Memory B cell (primary cell): ENCODE results near the gene SRRM3.

Experiments used
- ATAC-seq: fragments of 150-1000 bp; cut with Tn5 transposase; 2 replicates; pipeline ENCODE4 v1.10.0; 2021; ENCODE audit warnings: low read depth, mild to moderate bottlenecking, moderate library complexity
- DNase-seq, 2 donors: peaks; one replicate each; pipeline ENCODE4 v3.0.0; 2022; ENCODE audit warnings: low spot score in 2 of 2
- H3K27ac Mint-ChIP-seq: one replicate; pipeline ENCODE4 v1.8.0; 2022; ENCODE audit warnings: mild to moderate bottlenecking, moderate library complexity, mixed read lengths
- H3K27me3 Mint-ChIP-seq: one replicate; pipeline ENCODE4 v1.8.0; 2022; ENCODE audit warnings: mixed read lengths
- H3K36me3 Mint-ChIP-seq: one replicate; pipeline ENCODE4 v1.8.0; 2022; ENCODE audit warnings: mild to moderate bottlenecking, mixed read lengths
- H3K4me1 Mint-ChIP-seq: one replicate; pipeline ENCODE4 v1.8.0; 2022; ENCODE audit warnings: mixed read lengths
- H3K4me3 Mint-ChIP-seq: one replicate; pipeline ENCODE4 v1.8.0; 2022; ENCODE audit warnings: mild to moderate bottlenecking, moderate library complexity, mixed read lengths
- H3K9me3 Mint-ChIP-seq: one replicate; pipeline ENCODE4 v1.8.0; 2022; ENCODE audit warnings: mixed read lengths

Gene SRRM3

GRCh38 chr7:76247938-76248337, 46.2 kb downstream of the SRRM3 start:
- H3K4me1 Mint-ChIP-seq: no peaks in the 10 kb centered on the region
- ATAC-seq (no peak), DNase-seq (no peak)
- peaks cover 18% of the 10 kb centered on the region for H3K27me3 Mint-ChIP-seq
- no peak overlapping the region for H3K27ac Mint-ChIP-seq
- no peaks in the 10 kb centered on the region for H3K9me3 Mint-ChIP-seq
- H3K36me3 Mint-ChIP-seq: no peaks in the 10 kb centered on the region
- no peak overlapping the region for H3K4me3 Mint-ChIP-seq

GRCh38 chr7:76252021-76252420, 50.3 kb downstream of the SRRM3 start:
- DNase-seq: no peak
- peaks cover 16% of the 10 kb centered on the region for H3K27me3 Mint-ChIP-seq
- no peak overlapping the region for H3K27ac Mint-ChIP-seq
- no peaks in the 10 kb centered on the region for H3K9me3 Mint-ChIP-seq
- ATAC-seq: no peak
- no peak overlapping the region for H3K4me3 Mint-ChIP-seq
- H3K4me1 Mint-ChIP-seq: no peaks in the 10 kb centered on the region
- H3K36me3 Mint-ChIP-seq: no peaks in the 10 kb centered on the region

DNA sequence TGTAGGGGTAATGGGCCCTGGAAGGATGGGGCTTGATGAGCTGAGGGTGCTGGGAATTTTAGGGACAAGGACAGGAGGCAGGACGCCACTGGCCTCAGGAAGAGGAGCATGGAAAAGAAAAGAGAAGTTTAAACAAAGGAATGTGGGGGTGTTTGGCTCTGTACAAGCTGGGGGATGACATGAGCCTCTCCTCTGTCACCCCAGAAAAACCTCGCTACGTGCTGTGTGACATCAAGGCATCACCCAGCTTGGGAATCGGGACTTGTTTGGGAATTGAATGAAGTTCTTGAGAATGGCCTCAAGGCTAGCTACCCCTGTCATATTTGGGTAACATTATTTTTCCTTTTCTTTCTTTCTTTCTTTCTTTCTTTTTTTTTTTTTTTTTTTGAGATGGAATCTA, 53.1 kb downstream of the SRRM3 start:
- Mint-ChIP-seq H3K4me3 (no peak overlapping the region), H3K9me3 (no peaks in the 10 kb centered on the region)

GRCh38 chr7:76257973-76258372, 56.3 kb downstream of the SRRM3 start:
- Mint-ChIP-seq H3K36me3 (no peaks in the 10 kb centered on the region), H3K27ac (no peak overlapping the region), H3K9me3 (no peaks in the 10 kb centered on the region), H3K27me3 (peaks cover 32% of the 10 kb centered on the region), H3K4me3 (no peak overlapping the region), H3K4me1 (peaks cover 3% of the 10 kb centered on the region)
- ATAC-seq (no peak), DNase-seq (no peak)

More for the DNA sequence above, 53.1 kb downstream of the SRRM3 start:
- ATAC-seq: no peak
- Mint-ChIP-seq H3K36me3 (no peaks in the 10 kb centered on the region), H3K27ac (no peak overlapping the region), H3K4me1 (no peaks in the 10 kb centered on the region), H3K27me3 (peaks cover 20% of the 10 kb centered on the region)
- no peak for DNase-seq

DNA sequence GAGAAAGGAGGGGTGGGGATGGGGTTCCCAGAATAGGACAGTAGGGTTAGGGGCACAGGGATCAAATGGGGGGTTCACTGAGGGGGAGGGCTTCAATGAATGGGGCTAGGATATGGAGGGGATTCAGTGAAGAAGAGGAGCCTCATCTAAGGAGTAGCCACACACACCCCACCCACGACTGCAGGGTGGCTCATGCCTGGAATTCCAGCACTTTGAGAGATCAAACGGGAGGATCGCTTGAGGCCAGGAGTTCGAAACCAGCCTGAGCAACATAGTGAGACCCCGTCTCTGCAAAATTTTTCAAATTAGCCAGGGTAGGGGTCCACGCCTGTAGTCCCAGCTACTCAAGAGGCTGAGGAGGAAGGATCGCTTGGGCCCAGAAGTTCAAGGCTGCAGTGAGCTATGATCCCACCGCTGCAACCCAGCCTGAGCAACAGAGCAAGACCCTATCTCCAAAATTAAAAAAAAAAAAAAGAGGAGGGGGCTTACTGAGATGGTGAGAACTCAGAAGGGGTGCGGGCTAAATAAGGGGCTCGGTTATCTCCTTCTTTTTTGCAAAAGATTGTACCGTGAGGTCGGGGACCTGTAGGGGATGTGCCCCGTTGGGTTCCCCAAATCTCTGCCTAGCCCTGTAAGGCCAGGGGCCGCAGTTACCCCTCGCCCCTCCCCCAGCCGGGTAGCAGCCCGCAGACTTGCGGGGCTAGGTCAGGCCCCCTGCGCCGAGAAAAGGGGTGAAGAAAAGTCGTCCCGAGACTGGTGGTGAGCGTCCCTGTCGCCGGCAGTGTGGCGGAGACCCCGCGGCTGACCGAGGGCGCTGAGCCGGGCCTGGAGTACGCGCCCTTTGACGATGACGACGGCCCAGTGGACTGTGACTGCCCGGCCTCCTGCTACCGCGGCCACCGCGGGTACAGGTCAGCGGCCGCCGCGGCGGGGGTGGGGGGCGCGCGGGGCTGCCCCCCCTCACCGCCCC, 57.7 kb downstream of the SRRM3 start:
- Mint-ChIP-seq H3K4me3 (no peak overlapping the region), H3K9me3 (no peaks in the 10 kb centered on the region), H3K36me3 (no peaks in the 10 kb centered on the region), H3K27me3 (peaks cover 35% of the 10 kb centered on the region), H3K4me1 (peaks cover 3% of the 10 kb centered on the region), H3K27ac (peak overlapping the region; percentile 10)
- peak; percentile 17 for ATAC-seq
- no peak for DNase-seq

DNA sequence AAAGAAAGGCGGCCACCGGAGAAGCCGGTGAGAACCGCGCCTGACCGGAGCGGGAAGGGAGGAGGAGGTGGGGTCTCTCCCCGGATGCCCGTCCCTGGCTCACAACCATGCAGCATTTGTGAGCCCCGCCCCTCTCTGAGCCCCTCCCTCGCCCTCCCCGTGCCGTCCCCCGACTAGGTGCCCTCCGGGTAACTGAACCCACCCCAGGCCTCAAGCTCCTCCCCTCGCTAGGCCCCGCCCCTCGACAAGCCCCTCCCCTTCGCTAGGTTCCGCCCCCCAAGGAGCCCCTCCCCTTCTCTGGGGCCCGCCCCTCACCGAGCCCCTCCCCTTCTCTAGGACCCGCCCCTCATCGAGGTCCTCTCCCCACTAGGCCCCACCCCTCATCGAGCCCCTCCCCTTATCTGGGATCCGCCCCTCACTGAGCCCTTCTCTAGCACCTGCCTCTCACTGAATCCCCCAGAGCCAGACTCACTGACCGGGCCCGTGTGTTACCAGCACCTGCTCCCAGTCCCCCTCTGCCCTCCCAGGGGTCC, 58.5 kb downstream of the SRRM3 start:
- ATAC-seq: peak; percentile 75
- Mint-ChIP-seq H3K27ac (no peak overlapping the region), H3K4me3 (peak overlapping the region; percentile 53), H3K9me3 (no peaks in the 10 kb centered on the region), H3K4me1 (peaks cover 3% of the 10 kb centered on the region), H3K27me3 (peaks cover 35% of the 10 kb centered on the region), H3K36me3 (no peaks in the 10 kb centered on the region)
- no peak for DNase-seq

DNA sequence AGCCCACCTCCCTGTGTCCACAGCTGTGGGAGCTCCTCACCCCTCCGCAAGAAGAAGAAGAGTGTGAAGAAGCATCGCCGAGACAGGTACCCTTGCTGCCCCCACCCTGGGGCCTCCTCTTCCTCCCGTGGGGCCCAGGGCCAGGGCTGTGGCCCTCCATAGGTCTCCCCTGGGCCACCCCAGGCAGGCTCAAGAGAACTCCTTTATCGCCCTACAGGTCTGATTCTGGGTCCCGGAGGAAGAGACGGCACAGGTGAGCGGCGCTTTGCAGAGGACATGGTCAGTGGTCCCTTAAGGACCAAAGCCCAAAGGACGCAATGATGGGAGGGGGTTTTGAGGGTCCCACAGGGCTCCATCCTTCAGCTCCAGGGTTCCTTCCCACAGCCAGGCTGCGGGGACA, 59.6 kb downstream of the SRRM3 start:
- H3K4me1 Mint-ChIP-seq: peaks cover 3% of the 10 kb centered on the region
- no peaks in the 10 kb centered on the region for H3K9me3 Mint-ChIP-seq
- no peaks in the 10 kb centered on the region for H3K36me3 Mint-ChIP-seq
- no peak overlapping the region for H3K4me3 Mint-ChIP-seq
- H3K27me3 Mint-ChIP-seq: peaks cover 32% of the 10 kb centered on the region
- H3K27ac Mint-ChIP-seq: no peak overlapping the region
- no peak for ATAC-seq
- DNase-seq: no peak

- DNase-seq (no peak), ATAC-seq (no peak)
- no peaks in the 10 kb centered on the region for H3K36me3 Mint-ChIP-seq
- no peaks in the 10 kb centered on the region for H3K9me3 Mint-ChIP-seq
- H3K27me3 Mint-ChIP-seq: peaks cover 30% of the 10 kb centered on the region
- H3K4me3 Mint-ChIP-seq: no peak overlapping the region
- peaks cover 3% of the 10 kb centered on the region for H3K4me1 Mint-ChIP-seq
- H3K27ac Mint-ChIP-seq: no peak overlapping the region
Measured at GRCh38 chr7:76261931-76262330, 60.2 kb downstream of the SRRM3 start.

DNA sequence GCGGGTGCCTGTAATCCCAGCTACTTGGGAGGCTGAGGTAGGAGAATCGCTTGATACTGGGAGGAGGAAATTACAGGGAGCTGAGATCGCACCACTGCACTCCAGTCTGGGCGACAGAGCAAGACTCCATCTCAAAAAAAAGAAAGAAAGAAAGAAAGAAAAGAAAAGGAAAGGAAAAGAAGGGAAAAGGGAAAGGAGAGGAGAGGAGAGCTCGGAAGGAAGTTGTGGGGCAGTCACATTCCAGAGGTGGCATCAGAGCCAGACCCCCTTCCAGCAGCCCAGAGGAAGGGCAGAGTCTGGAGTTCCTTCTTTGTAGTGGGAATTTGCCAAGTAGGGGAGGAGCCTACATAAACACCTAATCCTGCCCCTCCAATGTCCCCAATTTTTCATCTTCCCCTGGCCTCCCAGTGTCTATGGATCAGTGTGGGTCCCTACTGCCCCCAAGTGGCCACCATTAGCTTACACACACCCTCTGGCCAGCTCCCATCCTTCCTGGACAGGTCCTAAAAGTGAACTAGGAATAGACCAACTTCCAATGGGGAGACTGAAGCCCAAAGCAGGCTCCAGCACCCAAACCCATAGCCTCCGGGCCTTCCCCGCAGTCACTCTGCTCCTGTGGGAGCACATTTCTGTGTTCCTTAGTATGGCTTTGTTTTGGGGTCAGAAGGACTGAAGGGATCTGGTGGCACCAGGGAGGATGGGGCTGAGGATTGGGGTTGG, 61.1 kb downstream of the SRRM3 start:
- Mint-ChIP-seq H3K27me3 (peaks cover 27% of the 10 kb centered on the region), H3K9me3 (no peaks in the 10 kb centered on the region), H3K4me1 (peaks cover 4% of the 10 kb centered on the region), H3K36me3 (no peaks in the 10 kb centered on the region), H3K27ac (no peak overlapping the region), H3K4me3 (no peak overlapping the region)
- ATAC-seq (peak; percentile 39), DNase-seq (no peak)

DNA sequence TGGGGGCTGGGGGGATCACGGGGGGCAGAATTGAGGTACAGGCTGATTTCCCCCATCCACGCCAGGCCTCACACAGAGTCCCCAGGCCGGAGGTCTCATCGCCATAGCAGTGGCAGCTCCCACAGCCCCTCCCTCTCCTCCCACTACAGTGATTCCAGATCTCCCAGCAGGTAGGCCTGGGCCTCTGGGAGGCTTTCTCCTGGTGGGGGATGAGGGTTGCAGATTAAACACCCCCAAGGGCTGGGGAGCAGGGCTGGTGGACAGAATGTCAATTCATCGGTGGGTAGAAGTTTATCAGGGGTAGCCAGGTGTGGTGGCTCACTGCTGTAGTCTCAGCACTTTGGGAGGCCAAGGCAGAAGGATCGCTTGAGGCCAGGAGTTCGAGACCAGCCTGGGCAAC, 63.6 kb downstream of the SRRM3 start:
- ATAC-seq: no peak
- no peak overlapping the region for H3K27ac Mint-ChIP-seq
- H3K4me1 Mint-ChIP-seq: peaks cover 11% of the 10 kb centered on the region
- peaks cover 24% of the 10 kb centered on the region for H3K27me3 Mint-ChIP-seq
- no peaks in the 10 kb centered on the region for H3K36me3 Mint-ChIP-seq
- no peaks in the 10 kb centered on the region for H3K9me3 Mint-ChIP-seq
- DNase-seq: no peak
- H3K4me3 Mint-ChIP-seq: no peak overlapping the region

GRCh38 chr7:76267107-76267893, 65.6 kb downstream of the SRRM3 start:
- Mint-ChIP-seq H3K27ac (no peak overlapping the region), H3K9me3 (no peaks in the 10 kb centered on the region), H3K27me3 (peaks cover 14% of the 10 kb centered on the region), H3K4me3 (peak overlapping the region; percentile 24), H3K36me3 (no peaks in the 10 kb centered on the region), H3K4me1 (peaks cover 7% of the 10 kb centered on the region)
- ATAC-seq (peak; percentile 63), DNase-seq (no peak)

GRCh38 chr7:76267894-76268183, 66.1 kb downstream of the SRRM3 start:
- Mint-ChIP-seq H3K4me1 (peaks cover 8% of the 10 kb centered on the region), H3K27me3 (peaks cover 12% of the 10 kb centered on the region), H3K36me3 (no peaks in the 10 kb centered on the region), H3K27ac (no peak overlapping the region), H3K9me3 (no peaks in the 10 kb centered on the region), H3K4me3 (peak overlapping the region; percentile 67)
- ATAC-seq: no peak
- DNase-seq: no peak

- H3K4me3 Mint-ChIP-seq: no peak overlapping the region
- no peak for ATAC-seq
- no peak for DNase-seq
- H3K9me3 Mint-ChIP-seq: no peaks in the 10 kb centered on the region
- H3K36me3 Mint-ChIP-seq: no peaks in the 10 kb centered on the region
- no peak overlapping the region for H3K27ac Mint-ChIP-seq
- H3K27me3 Mint-ChIP-seq: peaks cover 13% of the 10 kb centered on the region
- peaks cover 12% of the 10 kb centered on the region for H3K4me1 Mint-ChIP-seq
Measured at GRCh38 chr7:76268376-76268775, 66.7 kb downstream of the SRRM3 start.

DNA sequence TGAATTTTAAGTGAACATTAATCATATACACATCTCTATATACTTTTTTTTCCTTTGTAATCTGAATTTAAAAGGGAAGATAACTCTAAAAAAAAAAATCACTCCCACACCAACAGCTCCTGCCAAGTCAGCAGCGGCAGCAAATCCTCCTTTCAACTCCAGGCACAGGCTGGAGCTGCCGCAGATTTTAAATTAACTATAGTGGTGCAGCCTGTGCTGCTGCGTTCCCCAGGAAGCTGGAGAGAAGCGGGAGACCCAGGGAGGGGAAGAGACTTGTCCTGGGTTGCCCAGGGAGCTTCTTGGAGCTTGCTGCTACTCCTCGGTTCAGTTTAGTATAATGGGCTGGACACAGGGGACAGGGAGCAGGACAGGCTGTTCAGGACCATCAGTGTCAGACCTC, 68.2 kb downstream of the SRRM3 start:
- no peaks in the 10 kb centered on the region for H3K9me3 Mint-ChIP-seq
- ATAC-seq: no peak
- peaks cover 15% of the 10 kb centered on the region for H3K27me3 Mint-ChIP-seq
- no peaks in the 10 kb centered on the region for H3K36me3 Mint-ChIP-seq
- no peak overlapping the region for H3K4me3 Mint-ChIP-seq
- H3K4me1 Mint-ChIP-seq: peaks cover 14% of the 10 kb centered on the region
- H3K27ac Mint-ChIP-seq: no peak overlapping the region
- DNase-seq: no peak
